HCT116 (cell line): Measurements from ENCODE around the gene NUP210. TPM values are rescaled to one million over a fixed set of nuclear protein-coding genes. Genes with fewer than 3 reads are reported as not detected.
A peak's percentile ranks its signal among the peaks of the same experiment; 100 is the strongest.

Source experiments
- ATAC-seq: fragments of 200-7000 bp; cut with Tn5 transposase; 2 replicates; pipeline ENCODE4 v1.9.1; 2020; ENCODE audit warnings: mild to moderate bottlenecking, moderate library complexity
- BruUV-seq: library from RNA; stranded (reverse); fragments of 400-500 nt; replicated peaks from 2 replicates; lab custom pipeline; 2021; lab: Mats Ljungman, UMichigan
- CTCF ChIA-PET: fragments of 300-600 bp; sonication (Branson Sonifier 250); formaldehyde crosslinking; loops from one replicate; lab custom pipeline; 2021; ENCODE audit warnings: antibody characterized with exemption; lab: Charles Lee
- POLR2A ChIA-PET: fragments of 300-600, 350-600 bp; sonication (Branson Sonifier 250); formaldehyde crosslinking; loops from one replicate; lab custom pipeline; 2021; ENCODE audit warnings: antibody characterized with exemption; lab: Charles Lee
- RAD21 ChIA-PET, 2 experiments: fragments of 300-600 bp; sonication (Branson Sonifier 250); formaldehyde crosslinking; loops; one replicate each; lab custom pipeline; 2023; ENCODE audit warnings: low total read pairs in 2 of 2; ENCODE audit not compliant: uncharacterized antibody in 2 of 2, unreplicated experiment in 2 of 2, low non-redundant PET in 1 of 2; lab: Charles Lee
- DNase-seq: peaks from one replicate; pipeline ENCODE4 v3.0.0-alpha.2; 2010; ENCODE audit warnings: low read depth, low spot score
- H2AFZ ChIP-seq: fragments of 200-600 bp; shearing (Covaris generic), sonication (generic); 2 replicates; pipeline ENCODE4 v1.6.1; 2017; ENCODE audit warnings: low read depth, mixed run types, mixed read lengths, antibody characterized with exemption, low read length; ENCODE audit not compliant: poor library complexity, severe bottlenecking
- H3K27ac ChIP-seq: 2 replicates; pipeline ENCODE4 v1.5.1; 2012; ENCODE audit warnings: low read depth, low read length
- H3K27me3 ChIP-seq: fragments of 200-600 bp; sonication (generic); 2 replicates; pipeline ENCODE4 v1.6.1; 2016; ENCODE audit warnings: mixed run types, low read length, mixed read lengths; ENCODE audit not compliant: insufficient read depth
- H3K36me3 ChIP-seq, 2 experiments: fragments of 200-500 bp in 1 of 2; fragments of 200-600 bp in 1 of 2; sonication (Bioruptor generic) in 1 of 2; sonication (generic) in 1 of 2; 2 replicates each; pipeline versions ENCODE4 v1.5.1 to v1.6.1; 2014 to 2016; ENCODE audit warnings: low read length in 2 of 2, inconsistent platforms in 1 of 2, mixed read lengths in 1 of 2, mixed run types in 1 of 2; ENCODE audit not compliant: insufficient read depth in 2 of 2, control insufficient read depth in 1 of 2
- H3K4me1 ChIP-seq, 2 experiments: fragments of 200-600 bp in 1 of 2; sonication (generic) in 1 of 2; 2 replicates each; pipeline versions ENCODE4 v1.5.1 to v1.6.1; 2012 to 2017; ENCODE audit warnings: low read length in 2 of 2, inconsistent platforms in 1 of 2, mild to moderate bottlenecking in 1 of 2, mixed read lengths in 1 of 2, mixed run types in 1 of 2, moderate library complexity in 1 of 2; ENCODE audit not compliant: insufficient read depth in 2 of 2, control insufficient read depth in 1 of 2
- H3K4me2 ChIP-seq: fragments of 200-600 bp; sonication (generic); 2 replicates; pipeline ENCODE4 v1.6.1; 2017; ENCODE audit warnings: mixed run types, low read length, mixed read lengths
- H3K4me3 ChIP-seq, 2 experiments: fragments of 200-600 bp in 1 of 2; sonication (generic) in 1 of 2; replicated peaks in 1 of 2; 2 replicates each; pipeline ENCODE4 v1.5.1; 2011 to 2016; ENCODE audit warnings: low read length in 2 of 2, control low read depth in 1 of 2, low read depth in 1 of 2, mild to moderate bottlenecking in 1 of 2, mixed read lengths in 1 of 2, mixed run types in 1 of 2
- H3K79me2 ChIP-seq: fragments of 200-600 bp; sonication (generic); 2 replicates; pipeline ENCODE4 v1.6.1; 2017; ENCODE audit warnings: mild to moderate bottlenecking, mixed run types, low read length, moderate library complexity, mixed read lengths; ENCODE audit not compliant: insufficient read depth
- H3K9ac ChIP-seq: fragments of 200-600 bp; sonication (generic); 2 replicates; pipeline ENCODE4 v1.6.1; 2016; ENCODE audit warnings: low read length, mixed read lengths
- H3K9me2 ChIP-seq: fragments of 200-600 bp; sonication (generic), shearing (Covaris generic); 2 replicates; pipeline ENCODE4 v1.6.1; 2017; ENCODE audit warnings: mixed run types, mild to moderate bottlenecking, moderate library complexity; ENCODE audit not compliant: insufficient read depth
- H3K9me3 ChIP-seq, 2 experiments: fragments of 200-500 bp in 1 of 2; fragments of 200-600 bp in 1 of 2; sonication (Bioruptor generic) in 1 of 2; sonication (generic) in 1 of 2; 2 replicates each; pipeline ENCODE4 v1.6.1; 2014 to 2017; ENCODE audit warnings: low read length in 2 of 2, mixed read lengths in 2 of 2, inconsistent platforms in 1 of 2, low read depth in 1 of 2, mild to moderate bottlenecking in 1 of 2, mixed run types in 1 of 2, moderate library complexity in 1 of 2; ENCODE audit not compliant: control insufficient read depth in 1 of 2, insufficient read depth in 1 of 2
- H4K20me1 ChIP-seq: fragments of 200-600 bp; sonication (generic), shearing (Covaris generic); 2 replicates; pipeline ENCODE4 v1.6.1; 2017; ENCODE audit warnings: mixed run types, mild to moderate bottlenecking, moderate library complexity; ENCODE audit not compliant: insufficient read depth
- ATF3 ChIP-seq: IDR thresholded peaks from 2 replicates; pipeline ENCODE4 v1.6.1; 2012
- CTCF ChIP-seq, 3 experiments: fragments of 200-600 bp in 1 of 3; sonication (generic) in 1 of 3; IDR thresholded peaks in 2 of 3; conservative IDR thresholded peaks in 1 of 3; 2 replicates each; pipeline ENCODE4 v1.5.1; 2012 to 2017; ENCODE audit warnings: low read depth in 2 of 3, low read length in 2 of 3, antibody characterized with exemption in 1 of 3, borderline replicate concordance in 1 of 3, control low read depth in 1 of 3, mild to moderate bottlenecking in 1 of 3, mixed read lengths in 1 of 3, mixed run types in 1 of 3, moderate library complexity in 1 of 3; ENCODE audit not compliant: insufficient read depth in 1 of 3
- EZH2 ChIP-seq: fragments of 200-600 bp; sonication (generic); IDR thresholded peaks from 2 replicates; pipeline ENCODE4 v1.6.1; 2017; ENCODE audit warnings: antibody characterized with exemption, mixed run types
- JUND ChIP-seq: IDR thresholded peaks from 2 replicates; pipeline ENCODE4 v1.6.1; 2012
- MAX ChIP-seq: IDR thresholded peaks from 2 replicates; pipeline ENCODE4 v1.6.1; 2012
- RAD21 ChIP-seq: IDR thresholded peaks from 2 replicates; pipeline ENCODE4 v1.6.1; 2012; ENCODE audit warnings: low read depth, mild to moderate bottlenecking
- REST ChIP-seq: IDR thresholded peaks from 2 replicates; pipeline ENCODE4 v1.6.1; 2012; ENCODE audit warnings: low read depth
- TCF7L2 ChIP-seq: IDR thresholded peaks from 2 replicates; pipeline ENCODE4 v1.7.0; 2011; ENCODE audit warnings: borderline replicate concordance, inconsistent platforms; ENCODE audit not compliant: insufficient read depth, insufficient read length; ENCODE audit errors: extremely low read depth
- ZBTB33 ChIP-seq: IDR thresholded peaks from 2 replicates; pipeline ENCODE4 v1.6.1; 2011; ENCODE audit warnings: mild to moderate bottlenecking, low read length, moderate library complexity; ENCODE audit not compliant: insufficient replicate concordance; ENCODE audit errors: extremely low read depth
- intact Hi-C: fragments of 100-400 bp; cut with micrococcal nuclease; formaldehyde crosslinking; loops from 2 replicates; pipeline ENCODE4 v1.10.0; 2022
- total RNA-seq: library from RNA; stranded (reverse); gene quantifications from one replicate; pipeline ENCODE4 v1.2.1, GENCODE V29; 2021; ENCODE audit not compliant: unreplicated experiment

NUP210 gene
- total RNA-seq, 1 experiment from 2014 or later = 74.9 TPM

- TF ChIP-seq ZBTB33 (no peak), REST (no peak), MAX (no peak), ATF3 (no peak), JUND (no peak), TCF7L2 (no peak), RAD21 (no peak), EZH2 (no peak)
Observed at GRCh38 chr3:13309004-13309403, 111.1 kb downstream of the NUP210 start (continued).

GRCh38 chr3:13308380-13308801 is 111.7 kb downstream of the NUP210 start:
- H3K9ac ChIP-seq = no peak overlapping the region
- ATAC-seq (peak; percentile 84), DNase-seq (peak; percentile 24)
- no peak overlapping the region for H2AFZ ChIP-seq
- no peaks in the 10 kb centered on the region for H3K79me2 ChIP-seq
- POLR2A ChIA-PET = no interaction called here
- no peaks in the 10 kb centered on the region for H3K9me3 ChIP-seq
- TF ChIP-seq RAD21 (peak; percentile 43), CTCF (IDR thresholded peaks at IDR 0.05 in 2 of 3, conservative IDR thresholded peaks at IDR 0.05 in 1 of 3; ENCODE audit: borderline replicate concordance in 1 of 3, insufficient read depth in 1 of 3, low read depth in 2 of 3, low read length in 2 of 3) (peak; percentile 19 to 71 (median 67); a peak in 4 of 6 replicates), EZH2 (no peak)
- no peaks in the 10 kb centered on the region for H3K9me2 ChIP-seq
- intact Hi-C loops = no loop called here
- H3K4me3 ChIP-seq = no peak overlapping the region
- RAD21 ChIA-PET = no interaction called here
- H3K36me3 ChIP-seq = no peaks in the 10 kb centered on the region
- H3K27me3 ChIP-seq = no peaks in the 10 kb centered on the region
- no TSS peak for BruUV-seq
- H3K4me2 ChIP-seq = no peak overlapping the region
- no peaks in the 10 kb centered on the region for H3K4me1 ChIP-seq
- no peak overlapping the region for H3K27ac ChIP-seq
- H4K20me1 ChIP-seq = no peaks in the 10 kb centered on the region
- CTCF ChIA-PET = no interaction called here
